ENCODE measurements around the gene ASCC1. TPM values are rescaled to one million over a fixed set of nuclear protein-coding genes. Genes with fewer than 3 reads are reported as not detected.

The ASCC1 gene
- total and polyA plus RNA-seq, 2 donors (not counting 1 experiment from before 2014, with no cell fraction given) = 17.9 to 28.1 TPM

GRCh38 chr10:72066318-72067284 lies 149.5 kb downstream of the ASCC1 start:
- no peaks in the 10 kb centered on the region for H3K27me3 ChIP-seq (replicated peaks in 1 of 4; ENCODE audit: control extremely low read depth in 1 of 4, control insufficient read depth in 3 of 4, insufficient read depth in 4 of 4, low read length in 3 of 4)
- H3K9me3 ChIP-seq (ENCODE audit: control extremely low read depth in 1 of 3, control insufficient read depth in 2 of 3, insufficient read depth in 1 of 3, low read length in 2 of 3) = no peaks in the 10 kb centered on the region
- no peaks in the 10 kb centered on the region for H3K27me3 Mint-ChIP-seq
- intact Hi-C loops (cut with micrococcal nuclease) = no loop called here
- no peak overlapping the region for H3K4me3 ChIP-seq (ENCODE audit: control extremely low read depth in 1 of 5, extremely low read depth in 1 of 5, insufficient read depth in 1 of 5, low read depth in 2 of 5, low read length in 4 of 5)
- no peak overlapping the region for H2AFZ ChIP-seq (ENCODE audit: insufficient read depth, low read depth, low read length, poor library complexity, severe bottlenecking)
- H3K4me1 ChIP-seq (ENCODE audit: control insufficient read depth in 2 of 2, insufficient read depth in 2 of 2, low read length in 2 of 2) = no peaks in the 10 kb centered on the region
- POLR2A ChIA-PET = interaction anchor here (0.7 kb wide), 1 partner anchor 668 kb away, joined by 4 read pairs; no protein-coding TSS in a partner anchor
- no peak overlapping the region for H3K4me2 ChIP-seq (replicated peaks; ENCODE audit: low read depth, low read length, poor library complexity, severe bottlenecking)
- TF ChIP-seq EZH2 (IDR thresholded peaks at IDR 0.05; ENCODE audit: borderline replicate concordance, insufficient read depth, low read depth, low read length, poor library complexity, severe bottlenecking) (no peak), CTCF (IDR thresholded peaks at IDR 0.05) (no peak)
- no peak overlapping the region for H3K4me3 Mint-ChIP-seq
- no peak overlapping the region for H3K27ac Mint-ChIP-seq
- no peaks in the 10 kb centered on the region for H3K9me3 Mint-ChIP-seq (ENCODE audit: insufficient read depth)
- H3K4me1 Mint-ChIP-seq = peaks cover 2% of the 10 kb centered on the region
- H3K9ac ChIP-seq (ENCODE audit: low read length) = no peak overlapping the region
- H4K20me1 ChIP-seq (ENCODE audit: control insufficient read depth, insufficient read depth, low read length, poor library complexity, severe bottlenecking) = peaks cover 13% of the 10 kb centered on the region
- DNase-seq (no peak), ATAC-seq (ENCODE audit: low read depth) (no peak)
- WGBS (ENCODE audit: insufficient coverage) = 96% methylated on average over 15 of the region's 18 CpGs
- H3K36me3 ChIP-seq (replicated peaks in 1 of 2; ENCODE audit: control extremely low read depth in 1 of 2, control insufficient read depth in 1 of 2, extremely low read depth in 1 of 2, insufficient read depth in 2 of 2, low read length in 1 of 2) = peaks cover 0 to 74% of the 10 kb centered on the region in 2 experiments
- no peak overlapping the region for H3K27ac ChIP-seq (ENCODE audit: low read length in 2 of 2)
- CTCF ChIA-PET = interaction anchor here (1.2 to 2.5 kb wide), 2 partner anchors 18 to 271 kb away, joined by 3 to 7 read pairs; no protein-coding TSS in a partner anchor
- no peaks in the 10 kb centered on the region for H3K79me2 ChIP-seq (ENCODE audit: control insufficient read depth, insufficient read depth, low read length)
